ENCODE results near the gene PPFIA1.

- no peak for TF ChIP-seq CTCF (IDR thresholded peaks at IDR 0.05; ENCODE audit: low read length)
- TF ChIP-seq EZH2phosphoT487 (IDR thresholded peaks at IDR 0.05; ENCODE audit: low read length), result no peak
These were observed 68.6 kb downstream of the PPFIA1 start for GRCh38 chr11:70339066-70339465.

All from MM.1S (cell line).